Endothelial cell (in vitro differentiated cells): Measurements from ENCODE around the gene RANBP10. TPM values are rescaled to one million over a fixed set of nuclear protein-coding genes. Genes with fewer than 3 reads are reported as not detected.

Source experiments
- DNase-seq: peaks from one replicate; pipeline ENCODE4 v3.0.0; 2021; ENCODE audit warnings: low spot score
- H3K27ac Mint-ChIP-seq: one replicate; pipeline ENCODE4 v1.8.0; 2021; ENCODE audit warnings: mixed read lengths, inconsistent platforms; ENCODE audit not compliant: unreplicated experiment
- H3K27me3 Mint-ChIP-seq: one replicate; pipeline ENCODE4 v1.8.0; 2021; ENCODE audit warnings: mild to moderate bottlenecking, moderate library complexity, mixed read lengths, inconsistent platforms; ENCODE audit not compliant: unreplicated experiment
- H3K36me3 Mint-ChIP-seq: one replicate; pipeline ENCODE4 v1.8.0; 2021; ENCODE audit warnings: mild to moderate bottlenecking, low read depth, mixed read lengths, inconsistent platforms; ENCODE audit not compliant: unreplicated experiment
- H3K4me1 Mint-ChIP-seq: one replicate; pipeline ENCODE4 v1.8.0; 2021; ENCODE audit warnings: mild to moderate bottlenecking, mixed read lengths, inconsistent platforms; ENCODE audit not compliant: unreplicated experiment
- H3K4me3 Mint-ChIP-seq: one replicate; pipeline ENCODE4 v1.8.0; 2021; ENCODE audit warnings: mild to moderate bottlenecking, mixed read lengths, inconsistent platforms; ENCODE audit not compliant: unreplicated experiment
- H3K9me3 Mint-ChIP-seq: one replicate; pipeline ENCODE4 v1.8.0; 2021; ENCODE audit warnings: mixed read lengths, inconsistent platforms; ENCODE audit not compliant: unreplicated experiment
- CTCF ChIP-seq: fragments of 200-600 bp; sonication (generic); IDR thresholded peaks from one replicate; pipeline ENCODE4 v1.5.0; 2021; ENCODE audit warnings: antibody characterized with exemption; ENCODE audit not compliant: unreplicated experiment
- long read RNA-seq: library from polyadenylated mRNA; unstranded; transcript quantifications from one replicate; pipeline ENCODE4 v2.0.0, GENCODE V29; 2020; ENCODE audit not compliant: unreplicated experiment
- total RNA-seq: library from RNA; stranded (reverse); fragmentation: NEBNext Ultra II Directional; extraction: Animal tissue kit (Norgen Biotek cat#: 25700); gene quantifications from one replicate; pipeline ENCODE4 v1.2.1, GENCODE V29; 2021; ENCODE audit not compliant: unreplicated experiment

RANBP10 gene
- total RNA-seq, result 19.5 TPM
- long read RNA-seq, full-length matches to known transcripts, result 2 of 8 reads
- long read RNA-seq, partial matches to known transcripts, result 0 of 8 reads
- long read RNA-seq, other reads (novel, unspliced or antisense), result 6 of 8 reads

GRCh38 chr16:67806428-67807147, at the start of gene RANBP10, which contains the start of gene TSNAXIP1:
TSS of gene RANBP10 (minus strand) at chr16:67806560. CDS start at chr16:67806536, 24 bp downstream.
TSS of gene TSNAXIP1 (plus strand) at chr16:67806889. CDS start at chr16:67807150, 261 bp downstream.
- H3K36me3 Mint-ChIP-seq, result peaks cover 12% of the 10 kb centered on the region
- peak within 1 kb of the TSS; percentile 86 for H3K27ac Mint-ChIP-seq
- DNase-seq, result peak; percentile 94
- H3K27me3 Mint-ChIP-seq, result peaks cover 6% of the 10 kb centered on the region
- H3K9me3 Mint-ChIP-seq, result no peaks in the 10 kb centered on the region
- peak within 1 kb of the TSS; percentile 97 for H3K4me3 Mint-ChIP-seq
- H3K4me1 Mint-ChIP-seq, result peaks cover 11% of the 10 kb centered on the region
- no peak for TF ChIP-seq CTCF

GRCh38 chr16:67855789-67856188, 49.4 kb upstream of the RANBP10 start:
- no peak for DNase-seq
- Mint-ChIP-seq H3K9me3 (no peaks in the 10 kb centered on the region), H3K4me3 (no peak overlapping the region), H3K27ac (no peak overlapping the region), H3K4me1 (peaks cover 20% of the 10 kb centered on the region), H3K36me3 (peaks cover 2% of the 10 kb centered on the region), H3K27me3 (peaks cover 3% of the 10 kb centered on the region)
- TF ChIP-seq CTCF, result no peak

GRCh38 chr16:67853670-67854069, 47.3 kb upstream of the RANBP10 start:
- DNase-seq, result no peak
- Mint-ChIP-seq H3K27ac (no peak overlapping the region), H3K36me3 (no peaks in the 10 kb centered on the region), H3K9me3 (no peaks in the 10 kb centered on the region), H3K4me1 (peaks cover 20% of the 10 kb centered on the region), H3K4me3 (no peak overlapping the region), H3K27me3 (peaks cover 3% of the 10 kb centered on the region)
- TF ChIP-seq CTCF, result no peak

GRCh38 chr16:67848118-67848517, 41.8 kb upstream of the RANBP10 start:
- no peak for DNase-seq
- Mint-ChIP-seq H3K27me3 (peaks cover 8% of the 10 kb centered on the region), H3K4me3 (peak overlapping the region; percentile 97), H3K36me3 (no peaks in the 10 kb centered on the region), H3K4me1 (peaks cover 28% of the 10 kb centered on the region), H3K27ac (peak overlapping the region; percentile 95), H3K9me3 (no peaks in the 10 kb centered on the region)
- TF ChIP-seq CTCF, result no peak
